NK-92 (cell line): Measurements from ENCODE around the gene KREMEN2.

Experiments
- DNase-seq: peaks from one replicate; lab custom pipeline; 2025; ENCODE audit not compliant: unreplicated experiment; lab: John Stamatoyannopoulos, UW

Gene KREMEN2

GRCh38 chr16:3000540-3000939, 36.5 kb downstream of the KREMEN2 start:
- DNase-seq, result no peak

- DNase-seq, result no peak
These were observed 37.2 kb downstream of the KREMEN2 start for GRCh38 chr16:3001316-3001715.

- DNase-seq, result peak; percentile 79
These were observed 39.7 kb downstream of the KREMEN2 start for GRCh38 chr16:3003582-3004270.

GRCh38 chr16:3004319-3004718, 40.2 kb downstream of the KREMEN2 start:
- DNase-seq, result no peak

- DNase-seq, result no peak
These were observed 40.8 kb downstream of the KREMEN2 start for GRCh38 chr16:3004781-3005284.

GRCh38 chr16:3007059-3007956, 43.2 kb downstream of the KREMEN2 start:
- DNase-seq, result no peak

- DNase-seq, result no peak
These were observed 44.0 kb downstream of the KREMEN2 start for GRCh38 chr16:3007957-3008689.

GRCh38 chr16:3008690-3009037, 44.6 kb downstream of the KREMEN2 start:
- DNase-seq, result no peak

GRCh38 chr16:3009568-3010390, 45.7 kb downstream of the KREMEN2 start:
- DNase-seq, result no peak

- no peak for DNase-seq
These were observed 46.4 kb downstream of the KREMEN2 start for GRCh38 chr16:3010510-3010909.

GRCh38 chr16:3012246-3012645, 48.2 kb downstream of the KREMEN2 start:
- no peak for DNase-seq

GRCh38 chr16:3012828-3013420, 48.8 kb downstream of the KREMEN2 start, which contains the start of gene CLDN9:
CLDN9 (plus strand) TSS chr16:3012923; CDS start chr16:3013363, 440 bp downstream.
- DNase-seq, result no peak

- DNase-seq, result no peak
These were observed 49.4 kb downstream of the KREMEN2 start for GRCh38 chr16:3013491-3013951.

- no peak for DNase-seq
These were observed 50.1 kb downstream of the KREMEN2 start for GRCh38 chr16:3013998-3014690.

- DNase-seq, result no peak
These were observed 50.9 kb downstream of the KREMEN2 start for GRCh38 chr16:3014971-3015370.

- no peak for DNase-seq
These were observed 51.9 kb downstream of the KREMEN2 start for GRCh38 chr16:3015865-3016521.

GRCh38 chr16:3017344-3017743, 53.3 kb downstream of the KREMEN2 start:
- DNase-seq, result no peak
